ENCODE measurements around the gene IFI27.
A peak's percentile ranks its signal among the peaks of the same experiment; 100 is the strongest.

The IFI27 gene

GRCh38 chr14:94116701-94117100 lies 6.2 kb downstream of the IFI27 start:
- Histone ChIP-seq H3K36me3 (no peaks in the 10 kb centered on the region), H3K4me3 (no peak overlapping the region), H3K9me3 (peaks cover 0 to 20% (median 17%) of the 10 kb centered on the region in 3 donors), H3K4me1 (peaks cover 0 to 12% (median 2%) of the 10 kb centered on the region in 4 donors), H3K27ac (no peak overlapping the region), H3K27me3 (peaks cover 0 to 17% of the 10 kb centered on the region in 2 donors)
- peak in 1 of 2 donors; percentile 40 for DNase-seq
- intact Hi-C loops (cut with DNase I; ENCODE audit: low total_unique reads): no loop called here
- TF ChIP-seq CTCF (IDR thresholded peaks at IDR 0.05): no peak

- H3K27me3 ChIP-seq: peaks cover 0 to 15% of the 10 kb centered on the region in 2 donors
These were observed 7.3 kb downstream of the IFI27 start for GRCh38 chr14:94117856-94118255.

GRCh38 chr14:94119071-94119470 lies 8.5 kb downstream of the IFI27 start:
- no peak for TF ChIP-seq CTCF (IDR thresholded peaks at IDR 0.05)
- Histone ChIP-seq H3K9me3 (peaks cover 0 to 20% (median 17%) of the 10 kb centered on the region in 3 donors), H3K36me3 (no peaks in the 10 kb centered on the region), H3K27ac (no peak overlapping the region), H3K4me1 (peaks cover 0 to 9% (median 2%) of the 10 kb centered on the region in 4 donors), H3K27me3 (peaks cover 0 to 15% of the 10 kb centered on the region in 2 donors), H3K4me3 (no peak overlapping the region)
- no peak for DNase-seq
- intact Hi-C loops (cut with DNase I; ENCODE audit: low total_unique reads): no loop called here

More at GRCh38 chr14:94117856-94118255, 7.3 kb downstream of the IFI27 start:
- peaks cover 0 to 20% (median 17%) of the 10 kb centered on the region in 3 donors for H3K9me3 ChIP-seq
- intact Hi-C loops (cut with DNase I; ENCODE audit: low total_unique reads): no loop called here
- H3K36me3 ChIP-seq: no peaks in the 10 kb centered on the region
- H3K27ac ChIP-seq: no peak overlapping the region
- no peak overlapping the region for H3K4me3 ChIP-seq
- peaks cover 0 to 9% (median 2%) of the 10 kb centered on the region in 4 donors for H3K4me1 ChIP-seq
- peak in 1 of 2 donors; percentile 38 for DNase-seq
- no peak for TF ChIP-seq CTCF (IDR thresholded peaks at IDR 0.05)

DNA sequence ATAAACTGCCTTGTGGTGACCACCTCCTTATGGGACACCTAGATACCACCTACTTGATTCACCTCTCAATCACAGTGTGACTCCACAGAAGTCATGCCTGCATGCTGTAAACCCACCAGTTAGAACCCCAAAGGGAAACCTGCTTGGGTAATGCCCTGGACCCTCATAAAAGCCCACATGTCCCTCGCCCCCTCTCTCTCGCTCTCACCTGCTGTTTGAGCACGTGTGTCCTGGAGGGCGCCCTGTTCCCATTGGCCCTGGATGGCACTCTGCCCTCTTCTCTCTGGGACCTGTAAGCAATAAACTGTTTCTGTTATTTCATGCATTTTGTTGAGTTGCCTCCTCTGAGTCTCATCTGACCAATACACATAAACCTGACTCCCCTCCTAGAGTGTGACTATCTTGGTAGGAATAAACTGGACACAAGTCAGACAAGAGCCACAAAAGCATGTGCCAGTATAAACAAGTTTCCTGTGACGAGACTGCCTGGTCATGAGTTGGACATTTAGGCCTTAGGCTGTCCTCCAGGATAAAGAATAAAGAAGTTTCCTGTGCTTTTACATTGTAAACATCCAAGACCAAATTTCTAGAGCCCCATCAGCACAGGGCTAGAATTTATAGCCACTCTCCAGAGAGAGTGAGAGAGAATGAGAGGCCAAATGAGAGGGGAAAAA lies 10.3 kb downstream of the IFI27 start:
- TF ChIP-seq CTCF (IDR thresholded peaks at IDR 0.05): no peak
- Histone ChIP-seq H3K27me3 (peaks cover 0 to 10% of the 10 kb centered on the region in 2 donors), H3K4me1 (peaks cover 0 to 6% (median 2%) of the 10 kb centered on the region in 4 donors), H3K27ac (peak overlapping the region in 1 of 2 donors; percentile 24), H3K36me3 (no peaks in the 10 kb centered on the region), H3K4me3 (no peak overlapping the region), H3K9me3 (peaks cover 0 to 20% (median 17%) of the 10 kb centered on the region in 3 donors)
- peak in 1 of 2 donors; percentile 55 for DNase-seq
- intact Hi-C loops (cut with DNase I; ENCODE audit: low total_unique reads): no loop called here

GRCh38 chr14:94121485-94121884 lies 10.9 kb downstream of the IFI27 start:
- DNase-seq: peak in 1 of 2 donors; percentile 32
- intact Hi-C loops (cut with DNase I; ENCODE audit: low total_unique reads): no loop called here
- peak overlapping the region in 1 of 2 donors; percentile 24 for H3K27ac ChIP-seq
- H3K4me3 ChIP-seq: no peak overlapping the region
- peaks cover 0 to 6% (median 2%) of the 10 kb centered on the region in 4 donors for H3K4me1 ChIP-seq
- H3K27me3 ChIP-seq: peaks cover 0 to 3% of the 10 kb centered on the region in 2 donors
- peaks cover 0 to under 1% (median 0%) of the 10 kb centered on the region in 3 donors for H3K36me3 ChIP-seq
- no peak for TF ChIP-seq CTCF (IDR thresholded peaks at IDR 0.05)
- peaks cover 0 to 20% (median 17%) of the 10 kb centered on the region in 3 donors for H3K9me3 ChIP-seq
